Putamen (tissue), 1 donor: ENCODE data around the gene SPAG9.
"Not testable (repeated sequence)": the region's sequence is repeated elsewhere in the genome, so short reads cannot be mapped to it uniquely, and the experiment has no call there.

Experiments
- DNase-seq: peaks from one replicate; pipeline ENCODE4 v3.0.0-alpha.2; 2016; ENCODE audit warnings: low spot score

The SPAG9 gene

DNA sequence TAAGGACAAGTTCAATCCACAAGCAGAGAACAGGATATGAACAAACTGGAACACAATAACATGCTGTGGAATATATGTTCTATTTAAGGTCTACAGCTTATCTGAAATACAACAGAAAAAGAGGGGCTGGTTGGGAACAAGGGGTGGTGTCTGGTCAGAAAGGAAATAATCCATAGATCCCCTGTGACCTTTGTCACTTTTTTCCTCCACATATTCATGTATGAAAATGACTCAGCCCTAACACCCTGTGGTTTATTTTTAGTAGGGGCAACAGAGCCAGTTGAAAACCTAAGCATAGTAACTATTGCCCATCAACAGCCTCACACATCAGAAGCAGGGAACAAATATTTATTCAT lies 12.3 kb upstream of the SPAG9 start:
- no peak for DNase-seq

DNA sequence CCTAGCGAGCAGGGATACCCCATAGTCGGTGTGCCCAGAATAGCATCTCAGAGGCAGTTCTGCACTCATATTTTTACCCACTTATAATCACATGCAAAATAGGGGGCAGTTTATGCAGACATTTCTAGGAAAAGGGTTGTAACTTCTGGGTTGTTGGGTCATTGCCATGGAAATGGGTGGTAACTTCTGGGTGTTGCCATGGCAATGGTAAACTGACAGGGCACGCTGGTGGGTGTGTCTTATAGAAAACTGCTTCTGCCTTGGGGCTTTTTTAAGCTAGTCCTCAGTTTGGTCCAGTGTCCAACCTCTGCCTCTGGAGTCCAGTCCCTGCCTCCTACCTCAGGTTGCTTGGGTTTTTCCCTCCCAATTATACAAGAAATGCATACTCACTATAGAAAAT lies 7.4 kb upstream of the SPAG9 start:
- no peak for DNase-seq

- no peak for DNase-seq
These were observed 4.2 kb upstream of the SPAG9 start for GRCh38 chr17:51124640-51125503.

GRCh38 chr17:51122473-51123115 lies 1.9 kb upstream of the SPAG9 start:
- not testable (repeated sequence) for DNase-seq

GRCh38 chr17:51121620-51122472 lies 1.2 kb upstream of the SPAG9 start:
- DNase-seq = peak; percentile 78

DNA sequence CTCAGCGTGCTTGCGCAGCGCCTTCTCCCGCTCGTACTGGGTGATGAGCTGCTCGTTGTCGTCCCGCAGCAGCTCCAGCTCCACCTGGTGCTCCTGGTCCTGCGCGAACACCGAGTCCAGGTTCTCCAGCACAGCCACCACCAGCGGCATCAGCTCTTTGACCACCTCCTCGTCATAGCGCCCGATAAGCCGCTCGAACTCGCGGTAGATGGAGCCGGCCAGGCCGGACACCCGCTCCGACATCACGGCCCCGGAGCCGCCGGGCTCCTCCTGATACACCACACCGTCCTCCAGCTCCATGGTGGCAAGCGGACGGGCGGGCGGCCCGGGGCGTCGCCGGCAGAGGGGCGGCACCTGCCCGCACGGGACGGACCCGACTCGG lies 320 bp downstream of the SPAG9 start:
- peak; percentile 49 for DNase-seq

GRCh38 chr17:51119415-51120356 lies 982 bp downstream of the SPAG9 start:
- peak; percentile 23 for DNase-seq

GRCh38 chr17:51118330-51119195 lies 2.1 kb downstream of the SPAG9 start:
- no peak for DNase-seq

GRCh38 chr17:51115179-51115578 lies 5.5 kb downstream of the SPAG9 start:
- DNase-seq = no peak

GRCh38 chr17:51112303-51113222 lies 8.1 kb downstream of the SPAG9 start:
- not testable (repeated sequence) for DNase-seq

GRCh38 chr17:51107778-51108177 lies 12.9 kb downstream of the SPAG9 start:
- DNase-seq = no peak

GRCh38 chr17:51103451-51103850 lies 17.2 kb downstream of the SPAG9 start:
- DNase-seq = no peak

- no peak for DNase-seq
These were observed 17.6 kb downstream of the SPAG9 start for GRCh38 chr17:51103050-51103449.

DNA sequence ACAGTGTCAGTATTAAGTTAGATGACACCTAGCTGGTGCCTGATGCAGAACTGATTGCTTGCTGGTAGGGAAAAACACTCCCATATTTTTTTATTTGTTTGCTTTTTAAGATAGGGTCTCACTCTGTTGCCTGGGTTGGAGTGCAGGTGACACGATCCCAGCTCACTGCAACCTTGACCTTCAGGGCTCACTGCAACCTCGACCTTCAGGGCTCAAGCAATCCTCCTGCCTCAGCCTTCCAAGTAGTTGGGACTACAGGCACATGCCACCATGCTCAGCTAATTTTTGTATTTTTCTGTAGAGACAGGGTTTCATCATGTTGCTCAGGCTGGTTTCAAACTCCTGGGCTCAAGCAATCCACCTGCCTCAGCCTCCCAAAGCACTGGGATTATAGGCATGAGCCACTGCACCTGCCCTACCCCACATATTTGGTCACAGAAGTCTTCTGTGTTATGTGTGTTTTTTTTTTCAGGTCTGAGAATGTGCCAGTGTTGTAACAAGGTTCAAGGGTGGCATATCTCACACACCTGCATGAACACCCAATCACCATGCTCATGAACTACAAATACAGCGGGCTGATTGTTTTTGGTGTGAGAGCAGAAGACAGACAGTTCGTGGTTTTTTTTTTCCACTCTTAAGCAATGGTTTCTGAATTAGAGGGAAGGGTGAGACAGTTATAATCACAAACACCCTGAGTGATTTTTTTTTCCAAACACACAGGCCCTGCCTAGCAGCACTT lies 22.8 kb downstream of the SPAG9 start:
- no peak for DNase-seq

GRCh38 chr17:51091635-51092034 lies 29.0 kb downstream of the SPAG9 start:
- no peak for DNase-seq

- DNase-seq = not testable (repeated sequence)
These were observed 31.8 kb downstream of the SPAG9 start for GRCh38 chr17:51088868-51089267.

DNA sequence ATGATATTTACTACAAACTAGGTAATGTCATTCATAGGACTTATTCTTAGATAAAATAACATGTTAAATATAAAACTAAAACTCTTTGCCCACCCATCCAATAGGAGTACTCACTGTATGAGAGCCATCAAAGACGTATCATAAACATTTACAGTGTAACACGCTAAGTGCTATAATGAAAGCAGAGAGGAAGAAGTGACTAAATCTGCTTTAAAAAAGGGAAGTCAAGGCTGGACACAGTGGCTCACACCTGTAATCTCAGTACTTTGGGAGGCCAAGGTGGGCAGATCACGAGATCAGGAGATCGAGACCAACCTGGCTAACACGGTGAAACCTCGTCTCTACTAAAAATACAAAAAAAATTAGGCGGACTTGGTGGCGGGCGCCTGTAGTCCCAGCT lies 32.4 kb downstream of the SPAG9 start:
- DNase-seq = no peak

GRCh38 chr17:51087072-51087757 lies 33.5 kb downstream of the SPAG9 start:
- no peak for DNase-seq
